HCT116 (cell line): ENCODE data around the gene MTA3. TPM values are rescaled to one million over a fixed set of nuclear protein-coding genes. Genes with fewer than 3 reads are reported as not detected.

Source experiments
- ATAC-seq: fragments of 200-7000 bp; cut with Tn5 transposase; 2 replicates; pipeline ENCODE4 v1.9.1; 2020; ENCODE audit warnings: mild to moderate bottlenecking, moderate library complexity
- BruUV-seq: library from RNA; stranded (reverse); fragments of 400-500 nt; replicated peaks from 2 replicates; lab custom pipeline; 2021; lab: Mats Ljungman, UMichigan
- CTCF ChIA-PET: fragments of 300-600 bp; sonication (Branson Sonifier 250); formaldehyde crosslinking; loops from one replicate; lab custom pipeline; 2021; ENCODE audit warnings: antibody characterized with exemption; lab: Charles Lee
- POLR2A ChIA-PET: fragments of 300-600, 350-600 bp; sonication (Branson Sonifier 250); formaldehyde crosslinking; loops from one replicate; lab custom pipeline; 2021; ENCODE audit warnings: antibody characterized with exemption; lab: Charles Lee
- RAD21 ChIA-PET, 2 experiments: fragments of 300-600 bp; sonication (Branson Sonifier 250); formaldehyde crosslinking; loops; one replicate each; lab custom pipeline; 2023; ENCODE audit warnings: low total read pairs in 2 of 2; ENCODE audit not compliant: uncharacterized antibody in 2 of 2, unreplicated experiment in 2 of 2, low non-redundant PET in 1 of 2; lab: Charles Lee
- DNase-seq: peaks from one replicate; pipeline ENCODE4 v3.0.0-alpha.2; 2010; ENCODE audit warnings: low read depth, low spot score
- H2AFZ ChIP-seq: fragments of 200-600 bp; shearing (Covaris generic), sonication (generic); 2 replicates; pipeline ENCODE4 v1.6.1; 2017; ENCODE audit warnings: low read depth, mixed run types, mixed read lengths, antibody characterized with exemption, low read length; ENCODE audit not compliant: poor library complexity, severe bottlenecking
- H3K27ac ChIP-seq: 2 replicates; pipeline ENCODE4 v1.5.1; 2012; ENCODE audit warnings: low read depth, low read length
- H3K27me3 ChIP-seq: fragments of 200-600 bp; sonication (generic); 2 replicates; pipeline ENCODE4 v1.6.1; 2016; ENCODE audit warnings: mixed run types, low read length, mixed read lengths; ENCODE audit not compliant: insufficient read depth
- H3K36me3 ChIP-seq, 2 experiments: fragments of 200-500 bp in 1 of 2; fragments of 200-600 bp in 1 of 2; sonication (Bioruptor generic) in 1 of 2; sonication (generic) in 1 of 2; 2 replicates each; pipeline versions ENCODE4 v1.5.1 to v1.6.1; 2014 to 2016; ENCODE audit warnings: low read length in 2 of 2, inconsistent platforms in 1 of 2, mixed read lengths in 1 of 2, mixed run types in 1 of 2; ENCODE audit not compliant: insufficient read depth in 2 of 2, control insufficient read depth in 1 of 2
- H3K4me1 ChIP-seq, 2 experiments: fragments of 200-600 bp in 1 of 2; sonication (generic) in 1 of 2; 2 replicates each; pipeline versions ENCODE4 v1.5.1 to v1.6.1; 2012 to 2017; ENCODE audit warnings: low read length in 2 of 2, inconsistent platforms in 1 of 2, mild to moderate bottlenecking in 1 of 2, mixed read lengths in 1 of 2, mixed run types in 1 of 2, moderate library complexity in 1 of 2; ENCODE audit not compliant: insufficient read depth in 2 of 2, control insufficient read depth in 1 of 2
- H3K4me2 ChIP-seq: fragments of 200-600 bp; sonication (generic); 2 replicates; pipeline ENCODE4 v1.6.1; 2017; ENCODE audit warnings: mixed run types, low read length, mixed read lengths
- H3K4me3 ChIP-seq, 2 experiments: fragments of 200-600 bp in 1 of 2; sonication (generic) in 1 of 2; replicated peaks in 1 of 2; 2 replicates each; pipeline ENCODE4 v1.5.1; 2011 to 2016; ENCODE audit warnings: low read length in 2 of 2, control low read depth in 1 of 2, low read depth in 1 of 2, mild to moderate bottlenecking in 1 of 2, mixed read lengths in 1 of 2, mixed run types in 1 of 2
- H3K79me2 ChIP-seq: fragments of 200-600 bp; sonication (generic); 2 replicates; pipeline ENCODE4 v1.6.1; 2017; ENCODE audit warnings: mild to moderate bottlenecking, mixed run types, low read length, moderate library complexity, mixed read lengths; ENCODE audit not compliant: insufficient read depth
- H3K9ac ChIP-seq: fragments of 200-600 bp; sonication (generic); 2 replicates; pipeline ENCODE4 v1.6.1; 2016; ENCODE audit warnings: low read length, mixed read lengths
- H3K9me2 ChIP-seq: fragments of 200-600 bp; sonication (generic), shearing (Covaris generic); 2 replicates; pipeline ENCODE4 v1.6.1; 2017; ENCODE audit warnings: mixed run types, mild to moderate bottlenecking, moderate library complexity; ENCODE audit not compliant: insufficient read depth
- H3K9me3 ChIP-seq, 2 experiments: fragments of 200-500 bp in 1 of 2; fragments of 200-600 bp in 1 of 2; sonication (Bioruptor generic) in 1 of 2; sonication (generic) in 1 of 2; 2 replicates each; pipeline ENCODE4 v1.6.1; 2014 to 2017; ENCODE audit warnings: low read length in 2 of 2, mixed read lengths in 2 of 2, inconsistent platforms in 1 of 2, low read depth in 1 of 2, mild to moderate bottlenecking in 1 of 2, mixed run types in 1 of 2, moderate library complexity in 1 of 2; ENCODE audit not compliant: control insufficient read depth in 1 of 2, insufficient read depth in 1 of 2
- H4K20me1 ChIP-seq: fragments of 200-600 bp; sonication (generic), shearing (Covaris generic); 2 replicates; pipeline ENCODE4 v1.6.1; 2017; ENCODE audit warnings: mixed run types, mild to moderate bottlenecking, moderate library complexity; ENCODE audit not compliant: insufficient read depth
- FOSL1 ChIP-seq: IDR thresholded peaks from 2 replicates; pipeline ENCODE4 v1.6.1; 2012; ENCODE audit warnings: low read depth
- POLR2AphosphoS5 ChIP-seq: IDR thresholded peaks from 2 replicates; pipeline ENCODE4 v1.6.1; 2011; ENCODE audit warnings: mild to moderate bottlenecking, low read depth, low read length, moderate library complexity
- REST ChIP-seq: IDR thresholded peaks from 2 replicates; pipeline ENCODE4 v1.6.1; 2012; ENCODE audit warnings: low read depth
- SP1 ChIP-seq: IDR thresholded peaks from 2 replicates; pipeline ENCODE4 v1.6.1; 2012; ENCODE audit warnings: low read depth
- TCF7L2 ChIP-seq: IDR thresholded peaks from 2 replicates; pipeline ENCODE4 v1.7.0; 2011; ENCODE audit warnings: borderline replicate concordance, inconsistent platforms; ENCODE audit not compliant: insufficient read depth, insufficient read length; ENCODE audit errors: extremely low read depth
- YY1 ChIP-seq: IDR thresholded peaks from 2 replicates; pipeline ENCODE4 v1.6.1; 2011; ENCODE audit warnings: low read length, low read depth, moderate library complexity, mild to moderate bottlenecking; ENCODE audit not compliant: insufficient replicate concordance; ENCODE audit errors: extremely low read depth
- ZBTB33 ChIP-seq: IDR thresholded peaks from 2 replicates; pipeline ENCODE4 v1.6.1; 2011; ENCODE audit warnings: mild to moderate bottlenecking, low read length, moderate library complexity; ENCODE audit not compliant: insufficient replicate concordance; ENCODE audit errors: extremely low read depth
- intact Hi-C: fragments of 100-400 bp; cut with micrococcal nuclease; formaldehyde crosslinking; loops from 2 replicates; pipeline ENCODE4 v1.10.0; 2022
- total RNA-seq: library from RNA; stranded (reverse); gene quantifications from one replicate; pipeline ENCODE4 v1.2.1, GENCODE V29; 2021; ENCODE audit not compliant: unreplicated experiment
- TF ChIP-seq, protein P1 (sequence below): IDR thresholded peaks from 2 replicates; pipeline ENCODE4 v1.6.1; 2012

MTA3 gene
- total RNA-seq, 1 experiment from 2014 or later, result 46.3 TPM

DNA sequence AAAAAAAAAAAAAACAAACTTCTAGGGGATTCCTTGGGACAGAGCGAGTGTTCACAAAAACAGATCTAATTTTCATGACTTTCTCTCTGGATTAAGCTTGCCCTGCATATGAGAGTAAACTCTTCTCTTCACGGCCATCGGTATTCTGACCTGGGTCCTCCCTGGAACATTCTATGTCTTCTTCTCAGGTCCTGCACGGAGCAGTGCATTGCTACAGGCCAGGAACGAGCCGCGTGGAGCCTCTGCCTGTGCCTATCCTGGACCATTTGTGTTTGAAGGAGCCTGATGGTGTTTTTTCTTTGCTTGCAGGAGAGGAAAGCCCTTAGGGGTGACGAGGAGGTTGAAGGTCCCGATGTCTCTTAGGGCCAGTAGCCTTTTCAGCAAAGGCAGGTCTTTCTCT is 197.3 kb downstream of the MTA3 start:
- intact Hi-C loops, result no loop called here
- Histone ChIP-seq H3K4me3 (no peak overlapping the region), H3K4me1 (peaks cover 0 to 7% of the 10 kb centered on the region in 2 experiments; a peak in 2 of 4 replicates), H3K9me2 (no peaks in the 10 kb centered on the region), H3K27me3 (no peaks in the 10 kb centered on the region), H3K79me2 (no peaks in the 10 kb centered on the region), H3K9me3 (no peaks in the 10 kb centered on the region), H3K36me3 (no peaks in the 10 kb centered on the region), H3K27ac (no peak overlapping the region), H3K9ac (no peak overlapping the region), H4K20me1 (no peaks in the 10 kb centered on the region), H2AFZ (no peak overlapping the region), H3K4me2 (no peak overlapping the region)
- DNase-seq (no peak), ATAC-seq (no peak)
- TF ChIP-seq, protein P1, sequence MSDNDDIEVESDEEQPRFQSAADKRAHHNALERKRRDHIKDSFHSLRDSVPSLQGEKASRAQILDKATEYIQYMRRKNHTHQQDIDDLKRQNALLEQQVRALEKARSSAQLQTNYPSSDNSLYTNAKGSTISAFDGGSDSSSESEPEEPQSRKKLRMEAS, result no peak
- no peak for TF ChIP-seq ZBTB33
- TF ChIP-seq POLR2AphosphoS5, result no peak
- TF ChIP-seq FOSL1, result no peak
- no peak for TF ChIP-seq YY1
- TF ChIP-seq REST, result no peak
- no peak for TF ChIP-seq SP1
- TF ChIP-seq TCF7L2, result no peak
- RAD21 ChIA-PET, result no interaction called here
- CTCF ChIA-PET, result no interaction called here
- no TSS peak for BruUV-seq
- POLR2A ChIA-PET, result no interaction called here
